Measurements from ENCODE around the gene NCOA1.
"Not testable (repeated sequence)": the region's sequence is repeated elsewhere in the genome, so short reads cannot be mapped to it uniquely, and the experiment has no call there.

- TF ChIP-seq PATZ1 (CRISPR knock-in tag; IDR thresholded peaks at IDR 0.05; ENCODE audit: borderline replicate concordance); ZFP3 (CRISPR knock-in tag; IDR thresholded peaks at IDR 0.05); CSDC2 (CRISPR knock-in tag; IDR thresholded peaks at IDR 0.05); POU6F1 (CRISPR knock-in tag; IDR thresholded peaks at IDR 0.05; ENCODE audit: borderline replicate concordance, low read depth); RARB (CRISPR knock-in tag; IDR thresholded peaks at IDR 0.05); ZC3H10 (CRISPR knock-in tag; IDR thresholded peaks at IDR 0.05); GLIS3 (CRISPR knock-in tag; IDR thresholded peaks at IDR 0.05); ZNF70 (CRISPR knock-in tag; IDR thresholded peaks at IDR 0.05); ARNTL (CRISPR knock-in tag; IDR thresholded peaks at IDR 0.05; ENCODE audit: borderline replicate concordance, low read depth): not testable (repeated sequence)
Observed at GRCh38 chr2:24678066-24678465, 187.0 kb downstream of the NCOA1 start.

All from SK-N-SH treated with all-trans-retinoic acid at 6 μM for 48 hours (cell line).